Measurements from ENCODE around the gene PRSS57. TPM values are rescaled to one million over a fixed set of nuclear protein-coding genes. Genes with fewer than 3 reads are reported as not detected.

PRSS57 gene
- total RNA-seq, 4 donors from 2014 or later: 0.34 TPM; not detected in 3

GRCh38 chr19:726993-727956 is 32.0 kb upstream of the PRSS57 start:
- intact Hi-C loops (cut with DNase I): no loop called here
- Histone ChIP-seq H3K9me3 (no peaks in the 10 kb centered on the region), H3K4me1 (peaks cover 18 to 26% (median 21%) of the 10 kb centered on the region in 4 donors), H3K27ac (replicated peaks in 1 of 4) (peak overlapping the region; percentile 58 to 80 (median 74)), H3K36me3 (peaks cover 0 to 46% (median 32%) of the 10 kb centered on the region in 4 donors), H3K4me3 (no peak overlapping the region), H3K27me3 (no peaks in the 10 kb centered on the region)
- no peak for TF ChIP-seq CTCF (IDR thresholded peaks at IDR 0.05)
- no peak for TF ChIP-seq EP300 (IDR thresholded peaks at IDR 0.05)
- no peak for TF ChIP-seq POLR2AphosphoS5 (IDR thresholded peaks at IDR 0.05)
- TF ChIP-seq POLR2A (IDR thresholded peaks at IDR 0.05; ENCODE audit: low read depth): no peak
- WGBS: 81% methylated on average over 19 of the region's 43 CpGs
- DNase-seq (ENCODE audit: extremely low spot score): no peak

- Histone ChIP-seq H3K36me3 (peaks cover 0 to 32% (median 19%) of the 10 kb centered on the region in 4 donors), H3K4me3 (no peak overlapping the region), H3K4me1 (peaks cover 18 to 33% (median 28%) of the 10 kb centered on the region in 4 donors), H3K27me3 (peaks cover 0 to under 1% (median 0%) of the 10 kb centered on the region in 4 donors), H3K9me3 (no peaks in the 10 kb centered on the region), H3K27ac (replicated peaks in 1 of 4) (no peak overlapping the region)
- intact Hi-C loops (cut with DNase I): no loop called here
- no peak for DNase-seq (ENCODE audit: extremely low spot score)
- TF ChIP-seq POLR2A (IDR thresholded peaks at IDR 0.05; ENCODE audit: low read depth): no peak
- TF ChIP-seq POLR2AphosphoS5 (IDR thresholded peaks at IDR 0.05): no peak
- no peak for TF ChIP-seq CTCF (IDR thresholded peaks at IDR 0.05)
- no peak for TF ChIP-seq EP300 (IDR thresholded peaks at IDR 0.05)
- 87% methylated on average over 13 of the region's 13 CpGs for WGBS
Observed at GRCh38 chr19:725461-726089, 30.3 kb upstream of the PRSS57 start.

- no peak for DNase-seq (ENCODE audit: extremely low spot score)
- 90% methylated on average over 18 of the region's 18 CpGs for WGBS
- no peak for TF ChIP-seq CTCF (IDR thresholded peaks at IDR 0.05)
- no peak for TF ChIP-seq POLR2A (IDR thresholded peaks at IDR 0.05; ENCODE audit: low read depth)
- TF ChIP-seq EP300 (IDR thresholded peaks at IDR 0.05): no peak
- TF ChIP-seq POLR2AphosphoS5 (IDR thresholded peaks at IDR 0.05): no peak
- Histone ChIP-seq H3K4me3 (no peak overlapping the region), H3K36me3 (peaks cover 0 to 32% (median 17%) of the 10 kb centered on the region in 4 donors), H3K9me3 (no peaks in the 10 kb centered on the region), H3K27ac (replicated peaks in 1 of 4) (no peak overlapping the region), H3K27me3 (peaks cover 0 to 19% (median 11%) of the 10 kb centered on the region in 4 donors), H3K4me1 (peaks cover 29 to 49% (median 47%) of the 10 kb centered on the region in 4 donors)
- intact Hi-C loops (cut with DNase I): no loop called here
Observed at GRCh38 chr19:723714-724113, 28.5 kb upstream of the PRSS57 start.

- Histone ChIP-seq H3K4me3 (no peak overlapping the region), H3K9me3 (no peaks in the 10 kb centered on the region), H3K4me1 (peaks cover 26 to 52% (median 50%) of the 10 kb centered on the region in 4 donors), H3K36me3 (peaks cover 0 to 32% (median 17%) of the 10 kb centered on the region in 4 donors), H3K27me3 (peaks cover 0 to 24% (median 11%) of the 10 kb centered on the region in 4 donors), H3K27ac (replicated peaks in 1 of 4) (peak overlapping the region in 3 of 4 donors; percentile 8 to 54 (median 28))
- intact Hi-C loops (cut with DNase I): no loop called here
- 78% methylated on average over 11 of the region's 13 CpGs for WGBS
- TF ChIP-seq POLR2A (IDR thresholded peaks at IDR 0.05; ENCODE audit: low read depth) (no peak), POLR2AphosphoS5 (IDR thresholded peaks at IDR 0.05) (no peak), EP300 (IDR thresholded peaks at IDR 0.05) (no peak), CTCF (IDR thresholded peaks at IDR 0.05) (no peak)
- no peak for DNase-seq (ENCODE audit: extremely low spot score)
Observed at GRCh38 chr19:723247-723646, 28.0 kb upstream of the PRSS57 start.
